A673 (cell line): Measurements from ENCODE around the gene CHCHD2. TPM values are rescaled to one million over a fixed set of nuclear protein-coding genes. Genes with fewer than 3 reads are reported as not detected.

ENCODE experiments used
- BruUV-seq: library from RNA; stranded (reverse); fragments of 400-500 nt; replicated peaks from 2 replicates; lab custom pipeline; 2021; lab: Mats Ljungman, UMichigan
- CTCF ChIA-PET: fragments of 300-600 bp; sonication (Branson Sonifier 250); formaldehyde crosslinking; loops from one replicate; lab custom pipeline; 2022; ENCODE audit warnings: antibody characterized with exemption; lab: Charles Lee
- POLR2A ChIA-PET: fragments of 300-600 bp; sonication (Branson Sonifier 250); formaldehyde crosslinking; loops from one replicate; lab custom pipeline; 2022; ENCODE audit warnings: antibody characterized with exemption; ENCODE audit not compliant: low non-redundant PET; lab: Charles Lee
- DNase-seq: peaks from one replicate; pipeline ENCODE4 v3.0.0-alpha.2; 2015; ENCODE audit warnings: low spot score
- H3K27ac ChIP-seq: fragments of 200-600 bp; sonication (generic); 2 replicates; pipeline ENCODE4 v1.5.1; 2016; ENCODE audit warnings: mixed run types, low read depth, mild to moderate bottlenecking, mixed read lengths, antibody characterized with exemption, low read length; ENCODE audit not compliant: poor library complexity, severe bottlenecking
- H3K27me3 ChIP-seq: fragments of 200-600 bp; sonication (generic); replicated peaks from 2 replicates; pipeline ENCODE4 v1.6.1; 2017; ENCODE audit warnings: mixed run types, low read depth, mild to moderate bottlenecking, mixed read lengths, antibody characterized with exemption, low read length; ENCODE audit not compliant: insufficient read depth, poor library complexity
- H3K36me3 ChIP-seq: fragments of 200-600 bp; sonication (generic); 2 replicates; pipeline ENCODE4 v1.6.1; 2016; ENCODE audit warnings: mixed run types, mild to moderate bottlenecking, mixed read lengths, antibody characterized with exemption, low read length; ENCODE audit not compliant: insufficient read depth, poor library complexity, severe bottlenecking
- H3K4me1 ChIP-seq: fragments of 200-600 bp; sonication (generic); 2 replicates; pipeline ENCODE4 v1.6.1; 2017; ENCODE audit warnings: mixed run types, mild to moderate bottlenecking, mixed read lengths, antibody characterized with exemption, low read length; ENCODE audit not compliant: insufficient read depth, poor library complexity, severe bottlenecking
- H3K4me3 ChIP-seq: fragments of 200-600 bp; sonication (generic); 2 replicates; pipeline ENCODE4 v1.5.1; 2016; ENCODE audit warnings: low read depth, mixed run types, mild to moderate bottlenecking, mixed read lengths, low read length; ENCODE audit not compliant: poor library complexity, severe bottlenecking
- H3K9me3 ChIP-seq: fragments of 200-600 bp; sonication (generic); 2 replicates; pipeline ENCODE4 v1.6.1; 2016; ENCODE audit warnings: mixed run types, low read depth, mild to moderate bottlenecking, mixed read lengths, antibody characterized with exemption, low read length; ENCODE audit not compliant: poor library complexity, severe bottlenecking
- EZH2 ChIP-seq: fragments of 200-600 bp; sonication (generic); IDR thresholded peaks from 2 replicates; pipeline ENCODE4 v1.6.1; 2017; ENCODE audit warnings: borderline replicate concordance, low read depth, mild to moderate bottlenecking, mixed read lengths, antibody characterized with exemption, low read length; ENCODE audit not compliant: poor library complexity, severe bottlenecking
- intact Hi-C: fragments of 100-400 bp; cut with micrococcal nuclease; formaldehyde crosslinking; loops from one replicate; pipeline ENCODE4 v1.10.0; 2022; ENCODE audit not compliant: unreplicated experiment
- total RNA-seq: library from RNA; stranded (reverse); gene quantifications from 2 replicates; pipeline ENCODE4 v1.2.3, GENCODE V29; 2021
- TF ChIP-seq, protein P1 (sequence below): fragments of 300-800, 200-600 bp; sonication (generic); conservative IDR thresholded peaks from 2 replicates; pipeline ENCODE4 v1.5.1; 2017; ENCODE audit warnings: low read depth, mild to moderate bottlenecking, antibody characterized with exemption, low read length, moderate library complexity, mixed read lengths

Gene CHCHD2
- total RNA-seq, 1 experiment from 2014 or later: 533 TPM

- CTCF ChIA-PET: no interaction called here
These were observed 19.6 kb upstream of the CHCHD2 start for GRCh38 chr7:56125831-56126230.

DNA sequence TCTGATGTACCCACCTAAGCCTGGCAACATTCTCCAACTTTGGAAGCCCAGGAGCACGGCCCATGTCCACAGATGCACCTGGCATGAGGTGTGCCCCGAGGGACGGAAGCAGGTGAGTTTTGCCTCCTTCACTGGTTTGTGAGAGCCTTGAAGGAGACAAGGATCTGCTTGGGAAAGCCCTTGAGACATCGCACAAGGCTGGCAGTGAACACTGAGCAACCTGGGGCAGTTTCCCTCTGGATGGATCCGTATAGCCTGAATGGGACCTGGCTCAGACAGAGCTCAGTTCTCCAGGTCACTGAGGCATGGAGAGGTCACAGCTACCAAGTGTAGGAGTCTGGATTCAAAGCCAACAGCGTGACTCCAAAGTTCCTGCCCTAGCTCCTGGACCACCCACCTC is 18.7 kb upstream of the CHCHD2 start:
- ChIA-PET CTCF (no interaction called here), POLR2A (no interaction called here)
- no TSS peak for BruUV-seq
- Histone ChIP-seq H3K9me3 (no peaks in the 10 kb centered on the region), H3K36me3 (no peaks in the 10 kb centered on the region), H3K4me3 (no peak overlapping the region), H3K27me3 (no peaks in the 10 kb centered on the region), H3K4me1 (no peaks in the 10 kb centered on the region), H3K27ac (no peak overlapping the region)
- intact Hi-C loops: no loop called here
- DNase-seq: no peak
- TF ChIP-seq, protein P1, sequence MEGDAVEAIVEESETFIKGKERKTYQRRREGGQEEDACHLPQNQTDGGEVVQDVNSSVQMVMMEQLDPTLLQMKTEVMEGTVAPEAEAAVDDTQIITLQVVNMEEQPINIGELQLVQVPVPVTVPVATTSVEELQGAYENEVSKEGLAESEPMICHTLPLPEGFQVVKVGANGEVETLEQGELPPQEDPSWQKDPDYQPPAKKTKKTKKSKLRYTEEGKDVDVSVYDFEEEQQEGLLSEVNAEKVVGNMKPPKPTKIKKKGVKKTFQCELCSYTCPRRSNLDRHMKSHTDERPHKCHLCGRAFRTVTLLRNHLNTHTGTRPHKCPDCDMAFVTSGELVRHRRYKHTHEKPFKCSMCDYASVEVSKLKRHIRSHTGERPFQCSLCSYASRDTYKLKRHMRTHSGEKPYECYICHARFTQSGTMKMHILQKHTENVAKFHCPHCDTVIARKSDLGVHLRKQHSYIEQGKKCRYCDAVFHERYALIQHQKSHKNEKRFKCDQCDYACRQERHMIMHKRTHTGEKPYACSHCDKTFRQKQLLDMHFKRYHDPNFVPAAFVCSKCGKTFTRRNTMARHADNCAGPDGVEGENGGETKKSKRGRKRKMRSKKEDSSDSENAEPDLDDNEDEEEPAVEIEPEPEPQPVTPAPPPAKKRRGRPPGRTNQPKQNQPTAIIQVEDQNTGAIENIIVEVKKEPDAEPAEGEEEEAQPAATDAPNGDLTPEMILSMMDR: no peak
- TF ChIP-seq EZH2: no peak

More at GRCh38 chr7:56125831-56126230, 19.6 kb upstream of the CHCHD2 start:
- BruUV-seq: no TSS peak
- Histone ChIP-seq H3K36me3 (no peaks in the 10 kb centered on the region), H3K4me1 (no peaks in the 10 kb centered on the region), H3K27me3 (no peaks in the 10 kb centered on the region), H3K27ac (no peak overlapping the region), H3K4me3 (no peak overlapping the region), H3K9me3 (no peaks in the 10 kb centered on the region)
- POLR2A ChIA-PET: no interaction called here
- TF ChIP-seq, protein P1: no peak
- no peak for TF ChIP-seq EZH2
- no peak for DNase-seq
- intact Hi-C loops: no loop called here

- TF ChIP-seq, protein P1: no peak
- TF ChIP-seq EZH2: no peak
- intact Hi-C loops: no loop called here
- Histone ChIP-seq H3K27ac (no peak overlapping the region), H3K9me3 (no peaks in the 10 kb centered on the region), H3K4me1 (no peaks in the 10 kb centered on the region), H3K4me3 (no peak overlapping the region), H3K36me3 (no peaks in the 10 kb centered on the region), H3K27me3 (no peaks in the 10 kb centered on the region)
- ChIA-PET CTCF (interaction anchor here (0.6 kb wide), 1 partner anchor 32 kb away, joined by 3 read pairs; no protein-coding TSS in a partner anchor), POLR2A (no interaction called here)
- DNase-seq: no peak
- no TSS peak for BruUV-seq
These were observed 15.2 kb upstream of the CHCHD2 start for GRCh38 chr7:56121440-56121839.
